Erythroblast (primary cell): Measurements from ENCODE around the gene HPCAL4.

Source experiments
- GATA1 ChIP-seq: IDR thresholded peaks from 2 replicates; pipeline ENCODE4 v1.6.1; 2011; ENCODE audit warnings: low read depth, mild to moderate bottlenecking, control low read depth, low read length, moderate library complexity
- POLR2A ChIP-seq: IDR thresholded peaks from 2 replicates; pipeline ENCODE4 v1.6.1; 2011; ENCODE audit warnings: mild to moderate bottlenecking, low read length

GRCh38 chr1:39695016-39695415, 3.8 kb upstream of the HPCAL4 start:
- TF ChIP-seq POLR2A (no peak), GATA1 (no peak)
